HL-60 (cell line): ENCODE results near the gene QPRT.
A peak's percentile ranks its signal among the peaks of the same experiment; 100 is the strongest.

Experiments
- DNase-seq, 2 experiments: peaks; one replicate each; pipeline ENCODE4 v3.0.0-alpha.2; 2010 to 2020; ENCODE audit warnings: low read depth in 1 of 2, low spot score in 1 of 2
- H3K27ac ChIP-seq: fragments of 250-450 bp; sonication (Bioruptor Pico); replicated peaks from 2 replicates; pipeline ENCODE4 v1.5.1; 2020; ENCODE audit warnings: mild to moderate bottlenecking, moderate library complexity
- H3K27me3 ChIP-seq: fragments of 250-450 bp; sonication (Bioruptor Pico); 2 replicates; pipeline ENCODE4 v1.5.1; 2021; ENCODE audit warnings: mild to moderate bottlenecking, moderate library complexity; ENCODE audit not compliant: insufficient read depth, poor library complexity, severe bottlenecking
- H3K4me3 ChIP-seq: replicated peaks from 2 replicates; pipeline ENCODE4 v1.5.1; 2011; ENCODE audit warnings: mild to moderate bottlenecking, control low read depth, low read length; ENCODE audit not compliant: insufficient read depth
- GABPA ChIP-seq: IDR thresholded peaks from 2 replicates; pipeline ENCODE4 v1.6.1; 2012; ENCODE audit warnings: low read depth
- POLR2AphosphoS5 ChIP-seq: IDR thresholded peaks from 2 replicates; pipeline ENCODE4 v1.6.1; 2012; ENCODE audit warnings: low read depth
- SPI1 ChIP-seq: IDR thresholded peaks from 2 replicates; pipeline ENCODE4 v1.6.1; 2012; ENCODE audit warnings: low read depth, mild to moderate bottlenecking, borderline replicate concordance
- TF ChIP-seq, protein P1 (sequence below): IDR thresholded peaks from one replicate; pipeline ENCODE4 v1.5.1; 2011; ENCODE audit warnings: low read length, control low read depth, inconsistent platforms; ENCODE audit not compliant: insufficient read depth
- TF ChIP-seq, protein P2 (sequence below): IDR thresholded peaks from 2 replicates; pipeline ENCODE4 v1.6.1; 2012; ENCODE audit warnings: low read depth; ENCODE audit not compliant: insufficient replicate concordance

QPRT gene

GRCh38 chr16:29658705-29659104 is 20.3 kb upstream of the QPRT start:
- TF ChIP-seq GABPA = no peak
- TF ChIP-seq, protein P1, sequence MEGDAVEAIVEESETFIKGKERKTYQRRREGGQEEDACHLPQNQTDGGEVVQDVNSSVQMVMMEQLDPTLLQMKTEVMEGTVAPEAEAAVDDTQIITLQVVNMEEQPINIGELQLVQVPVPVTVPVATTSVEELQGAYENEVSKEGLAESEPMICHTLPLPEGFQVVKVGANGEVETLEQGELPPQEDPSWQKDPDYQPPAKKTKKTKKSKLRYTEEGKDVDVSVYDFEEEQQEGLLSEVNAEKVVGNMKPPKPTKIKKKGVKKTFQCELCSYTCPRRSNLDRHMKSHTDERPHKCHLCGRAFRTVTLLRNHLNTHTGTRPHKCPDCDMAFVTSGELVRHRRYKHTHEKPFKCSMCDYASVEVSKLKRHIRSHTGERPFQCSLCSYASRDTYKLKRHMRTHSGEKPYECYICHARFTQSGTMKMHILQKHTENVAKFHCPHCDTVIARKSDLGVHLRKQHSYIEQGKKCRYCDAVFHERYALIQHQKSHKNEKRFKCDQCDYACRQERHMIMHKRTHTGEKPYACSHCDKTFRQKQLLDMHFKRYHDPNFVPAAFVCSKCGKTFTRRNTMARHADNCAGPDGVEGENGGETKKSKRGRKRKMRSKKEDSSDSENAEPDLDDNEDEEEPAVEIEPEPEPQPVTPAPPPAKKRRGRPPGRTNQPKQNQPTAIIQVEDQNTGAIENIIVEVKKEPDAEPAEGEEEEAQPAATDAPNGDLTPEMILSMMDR = no peak
- no peak for TF ChIP-seq POLR2AphosphoS5
- TF ChIP-seq, protein P2, sequence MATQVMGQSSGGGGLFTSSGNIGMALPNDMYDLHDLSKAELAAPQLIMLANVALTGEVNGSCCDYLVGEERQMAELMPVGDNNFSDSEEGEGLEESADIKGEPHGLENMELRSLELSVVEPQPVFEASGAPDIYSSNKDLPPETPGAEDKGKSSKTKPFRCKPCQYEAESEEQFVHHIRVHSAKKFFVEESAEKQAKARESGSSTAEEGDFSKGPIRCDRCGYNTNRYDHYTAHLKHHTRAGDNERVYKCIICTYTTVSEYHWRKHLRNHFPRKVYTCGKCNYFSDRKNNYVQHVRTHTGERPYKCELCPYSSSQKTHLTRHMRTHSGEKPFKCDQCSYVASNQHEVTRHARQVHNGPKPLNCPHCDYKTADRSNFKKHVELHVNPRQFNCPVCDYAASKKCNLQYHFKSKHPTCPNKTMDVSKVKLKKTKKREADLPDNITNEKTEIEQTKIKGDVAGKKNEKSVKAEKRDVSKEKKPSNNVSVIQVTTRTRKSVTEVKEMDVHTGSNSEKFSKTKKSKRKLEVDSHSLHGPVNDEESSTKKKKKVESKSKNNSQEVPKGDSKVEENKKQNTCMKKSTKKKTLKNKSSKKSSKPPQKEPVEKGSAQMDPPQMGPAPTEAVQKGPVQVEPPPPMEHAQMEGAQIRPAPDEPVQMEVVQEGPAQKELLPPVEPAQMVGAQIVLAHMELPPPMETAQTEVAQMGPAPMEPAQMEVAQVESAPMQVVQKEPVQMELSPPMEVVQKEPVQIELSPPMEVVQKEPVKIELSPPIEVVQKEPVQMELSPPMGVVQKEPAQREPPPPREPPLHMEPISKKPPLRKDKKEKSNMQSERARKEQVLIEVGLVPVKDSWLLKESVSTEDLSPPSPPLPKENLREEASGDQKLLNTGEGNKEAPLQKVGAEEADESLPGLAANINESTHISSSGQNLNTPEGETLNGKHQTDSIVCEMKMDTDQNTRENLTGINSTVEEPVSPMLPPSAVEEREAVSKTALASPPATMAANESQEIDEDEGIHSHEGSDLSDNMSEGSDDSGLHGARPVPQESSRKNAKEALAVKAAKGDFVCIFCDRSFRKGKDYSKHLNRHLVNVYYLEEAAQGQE = no peak
- no peak for TF ChIP-seq SPI1
- DNase-seq = no peak
- H3K27me3 ChIP-seq = no peaks in the 10 kb centered on the region
- H3K4me3 ChIP-seq = no peak overlapping the region
- no peak overlapping the region for H3K27ac ChIP-seq

DNA sequence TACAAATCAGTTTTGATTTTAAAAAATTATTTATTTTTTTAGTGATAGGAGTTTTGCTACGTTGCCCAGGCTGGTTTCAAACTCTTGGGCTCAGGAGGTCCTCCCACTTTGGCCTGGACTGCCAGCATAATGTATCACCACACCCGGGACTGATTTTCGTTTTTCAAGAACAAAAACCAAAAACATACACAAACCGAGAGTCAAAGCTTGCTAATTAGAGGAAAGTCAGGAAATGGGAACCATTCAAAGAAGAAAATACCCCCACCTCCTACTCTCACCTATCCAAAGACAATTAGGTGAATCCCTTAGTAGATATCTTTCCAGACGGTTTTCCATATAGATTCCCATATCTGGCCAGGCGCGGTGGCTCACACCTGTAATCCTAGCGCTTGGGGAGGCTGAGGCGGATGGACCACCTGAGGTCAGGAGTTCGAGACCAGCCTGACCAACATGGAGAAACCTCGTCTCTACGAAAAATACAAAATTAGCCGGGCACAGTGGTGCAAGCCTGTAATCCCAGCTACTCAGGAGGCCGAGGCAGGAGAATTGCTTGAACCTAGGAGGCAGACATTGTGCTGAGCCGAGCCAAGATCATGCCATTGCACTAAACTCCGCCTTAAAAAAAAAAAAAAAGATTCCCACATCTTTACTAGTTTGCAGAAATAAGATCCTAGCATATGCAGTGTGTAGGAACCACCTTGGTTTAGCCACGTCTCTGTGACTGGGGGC is 16.8 kb upstream of the QPRT start:
- DNase-seq = no peak
- H3K4me3 ChIP-seq = peak overlapping the region; percentile 52
- H3K27me3 ChIP-seq = no peaks in the 10 kb centered on the region
- H3K27ac ChIP-seq = peak overlapping the region; percentile 98
- no peak for TF ChIP-seq GABPA
- no peak for TF ChIP-seq SPI1
- no peak for TF ChIP-seq POLR2AphosphoS5
- TF ChIP-seq, protein P2 = no peak
- TF ChIP-seq, protein P1 = no peak

DNA sequence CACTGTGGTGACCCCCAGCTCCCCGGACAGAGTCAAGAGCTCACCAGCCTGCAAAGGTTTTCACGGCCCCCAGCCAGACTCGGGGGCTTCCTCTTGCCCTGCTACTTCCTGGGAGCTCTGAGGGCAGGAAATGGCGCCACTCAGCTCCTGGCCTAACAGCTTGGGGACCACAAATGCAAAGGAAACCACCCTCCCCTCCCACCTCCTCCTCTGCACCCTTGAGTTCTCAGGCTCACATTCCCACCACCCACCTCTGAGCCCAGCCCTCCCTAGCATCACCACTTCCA is 16.3 kb upstream of the QPRT start:
- peak; percentile 94 to 96 for DNase-seq
- Histone ChIP-seq H3K4me3 (peak overlapping the region; percentile 52), H3K27ac (peak overlapping the region; percentile 98)

More for the DNA sequence above, 16.3 kb upstream of the QPRT start:
- TF ChIP-seq, protein P2 = no peak
- no peak for TF ChIP-seq GABPA
- peak; percentile 67; the same call in 1 of the 2 replicates for TF ChIP-seq SPI1
- no peak; the same call in 1 of the 2 replicates for TF ChIP-seq POLR2AphosphoS5
- TF ChIP-seq, protein P1 = no peak
- H3K27me3 ChIP-seq = no peaks in the 10 kb centered on the region
